Gastroesophageal sphincter (tissue), 3 donors: ENCODE results near the gene PAFAH2.

ENCODE experiments used
- POLR2A ChIP-seq, 2 donors: fragments of 450-650 bp; IDR thresholded peaks; one replicate each; pipeline ENCODE4 v1.6.1; 2017; ENCODE audit warnings: antibody characterized with exemption in 2 of 2, mild to moderate bottlenecking in 2 of 2, moderate library complexity in 1 of 2
- TF ChIP-seq, protein P1 (sequence below), 4 experiments: fragments of 200-600 bp in 2 of 4; fragments of 450-650 bp in 2 of 4; sonication (generic) in 1 of 4; IDR thresholded peaks; one replicate each; pipeline ENCODE4 v1.5.1; 2017 to 2019; ENCODE audit warnings: antibody characterized with exemption in 4 of 4, mild to moderate bottlenecking in 2 of 4, moderate library complexity in 2 of 4

DNA sequence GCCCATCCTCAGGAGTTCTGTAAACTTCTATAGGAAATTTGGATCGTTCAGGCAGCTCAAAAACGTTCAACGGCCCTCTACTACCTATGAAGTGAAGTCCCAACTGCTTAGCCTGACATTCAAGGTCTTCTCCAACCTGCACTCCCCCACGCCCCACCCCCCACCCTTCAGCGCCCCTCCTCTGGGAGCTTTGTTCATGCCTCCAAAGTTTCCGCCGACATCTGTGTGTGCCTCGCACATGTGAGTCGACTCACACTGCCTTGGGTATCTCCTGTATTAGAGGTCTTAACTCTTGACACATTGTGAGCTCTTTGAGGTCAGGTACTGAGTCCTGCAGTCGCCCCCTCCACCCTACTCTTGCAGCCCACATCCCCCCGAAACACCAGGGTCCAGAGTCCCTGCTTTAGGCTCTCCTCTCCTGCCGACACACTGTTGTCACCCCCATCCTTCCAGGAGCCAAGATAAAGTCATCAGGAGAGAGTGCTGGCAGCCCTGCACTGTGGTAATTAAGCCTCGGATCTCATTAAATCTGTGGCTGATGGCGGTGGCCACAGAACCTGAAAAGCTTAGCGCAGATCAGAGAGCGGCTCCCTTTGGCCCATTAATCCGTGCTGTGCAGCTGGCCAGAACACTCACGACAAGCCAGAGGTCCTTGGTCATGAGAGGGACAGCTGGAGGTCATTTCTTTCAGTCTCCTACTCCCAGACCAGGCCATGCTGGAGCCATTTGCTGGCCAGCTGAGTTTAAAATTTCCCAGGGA, 1.4 kb upstream of the PAFAH2 start:
- no peak for TF ChIP-seq POLR2A (IDR thresholded peaks at IDR 0.05)
- TF ChIP-seq, protein P1, sequence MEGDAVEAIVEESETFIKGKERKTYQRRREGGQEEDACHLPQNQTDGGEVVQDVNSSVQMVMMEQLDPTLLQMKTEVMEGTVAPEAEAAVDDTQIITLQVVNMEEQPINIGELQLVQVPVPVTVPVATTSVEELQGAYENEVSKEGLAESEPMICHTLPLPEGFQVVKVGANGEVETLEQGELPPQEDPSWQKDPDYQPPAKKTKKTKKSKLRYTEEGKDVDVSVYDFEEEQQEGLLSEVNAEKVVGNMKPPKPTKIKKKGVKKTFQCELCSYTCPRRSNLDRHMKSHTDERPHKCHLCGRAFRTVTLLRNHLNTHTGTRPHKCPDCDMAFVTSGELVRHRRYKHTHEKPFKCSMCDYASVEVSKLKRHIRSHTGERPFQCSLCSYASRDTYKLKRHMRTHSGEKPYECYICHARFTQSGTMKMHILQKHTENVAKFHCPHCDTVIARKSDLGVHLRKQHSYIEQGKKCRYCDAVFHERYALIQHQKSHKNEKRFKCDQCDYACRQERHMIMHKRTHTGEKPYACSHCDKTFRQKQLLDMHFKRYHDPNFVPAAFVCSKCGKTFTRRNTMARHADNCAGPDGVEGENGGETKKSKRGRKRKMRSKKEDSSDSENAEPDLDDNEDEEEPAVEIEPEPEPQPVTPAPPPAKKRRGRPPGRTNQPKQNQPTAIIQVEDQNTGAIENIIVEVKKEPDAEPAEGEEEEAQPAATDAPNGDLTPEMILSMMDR (IDR thresholded peaks at IDR 0.05) = no peak
